Fibroblast of skin of back (primary cell): Measurements from ENCODE around the gene CALML5.

Source experiments
- DNase-seq: peaks from one replicate; pipeline ENCODE4 v3.0.0-alpha.2; 2013

The CALML5 gene

GRCh38 chr10:5533098-5533731, 33.8 kb upstream of the CALML5 start:
- DNase-seq = no peak

GRCh38 chr10:5532618-5533097, 33.3 kb upstream of the CALML5 start:
- no peak for DNase-seq

- no peak for DNase-seq
Measured at GRCh38 chr10:5532307-5532605, 32.9 kb upstream of the CALML5 start.

GRCh38 chr10:5531558-5532306, 32.4 kb upstream of the CALML5 start:
- no peak for DNase-seq

- DNase-seq = no peak
Measured at GRCh38 chr10:5530846-5531557, 31.6 kb upstream of the CALML5 start.

GRCh38 chr10:5530412-5530806, 31.0 kb upstream of the CALML5 start:
- no peak for DNase-seq

- DNase-seq = no peak
Measured at GRCh38 chr10:5529702-5530411, 30.5 kb upstream of the CALML5 start.

GRCh38 chr10:5528989-5529701, 29.8 kb upstream of the CALML5 start:
- DNase-seq = no peak

GRCh38 chr10:5527332-5528200, 28.2 kb upstream of the CALML5 start:
- DNase-seq = no peak

- no peak for DNase-seq
Measured at GRCh38 chr10:5526691-5527331, 27.4 kb upstream of the CALML5 start.

- no peak for DNase-seq
Measured at GRCh38 chr10:5525561-5526341, 26.4 kb upstream of the CALML5 start.

- no peak for DNase-seq
Measured at GRCh38 chr10:5524641-5525560, 25.5 kb upstream of the CALML5 start, which contains the start of gene CALML3. TSS of gene CALML3 (plus strand) at chr10:5524961. CDS start at chr10:5525086, 125 bp downstream.

- no peak for DNase-seq
Measured at GRCh38 chr10:5523796-5524574, 24.6 kb upstream of the CALML5 start.

- no peak for DNase-seq
Measured at GRCh38 chr10:5522913-5523560, 23.7 kb upstream of the CALML5 start.

- no peak for DNase-seq
Measured at GRCh38 chr10:5519054-5519453, 19.7 kb upstream of the CALML5 start.

GRCh38 chr10:5518143-5518542, 18.8 kb upstream of the CALML5 start:
- DNase-seq = no peak

GRCh38 chr10:5517546-5517945, 18.2 kb upstream of the CALML5 start:
- no peak for DNase-seq
